Fibroblast of mammary gland (primary cell): ENCODE measurements around the gene FAU.

Experiments used
- DNase-seq: peaks from one replicate; pipeline ENCODE4 v3.0.0-alpha.2; 2010; ENCODE audit warnings: low read depth
- H3K4me3 ChIP-seq: 2 replicates; pipeline ENCODE4 v1.5.1; 2011; ENCODE audit warnings: low read depth, mild to moderate bottlenecking, low read length, moderate library complexity; ENCODE audit not compliant: control insufficient read depth
- TF ChIP-seq, protein P1 (sequence below): conservative IDR thresholded peaks from 2 replicates; pipeline ENCODE4 v1.5.1; 2011; ENCODE audit warnings: low read depth, low read length, inconsistent platforms; ENCODE audit not compliant: control insufficient read depth, insufficient read depth

Gene FAU

DNA sequence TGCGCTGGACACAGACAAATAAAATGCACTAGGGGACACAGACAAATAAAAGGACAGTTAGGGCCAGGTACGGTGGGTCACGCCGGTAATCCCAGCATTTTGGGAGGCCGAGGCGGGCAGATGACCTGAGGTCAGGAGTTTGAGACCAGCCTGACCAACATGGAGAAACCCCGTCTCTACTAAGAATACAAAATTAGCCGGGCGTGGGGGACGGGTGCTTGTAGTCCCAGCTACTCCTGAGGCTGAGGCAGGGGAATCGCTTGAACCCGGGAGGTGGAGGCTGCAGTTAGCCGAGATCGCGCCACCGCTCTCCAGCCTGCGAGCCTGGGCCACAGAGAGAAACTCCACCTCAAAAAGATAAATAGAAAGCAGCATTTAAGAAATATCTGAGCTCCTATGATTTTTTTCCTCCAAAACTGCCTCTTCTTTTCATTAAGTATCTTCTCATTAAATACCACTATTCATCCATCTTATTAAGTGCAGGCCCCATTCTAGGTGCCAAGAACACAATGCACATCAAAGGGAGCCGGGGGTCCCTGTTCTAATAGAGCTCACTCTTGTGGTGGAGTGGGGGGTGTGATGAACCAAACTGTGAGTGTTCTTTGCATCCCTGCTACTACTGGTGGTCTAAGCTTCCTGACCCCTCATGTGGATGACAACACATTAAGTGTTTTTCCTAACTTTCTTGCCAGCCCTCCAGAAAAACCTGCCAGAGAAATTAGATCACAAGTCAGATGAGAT is 3.7 kb downstream of the FAU start:
- TF ChIP-seq, protein P1, sequence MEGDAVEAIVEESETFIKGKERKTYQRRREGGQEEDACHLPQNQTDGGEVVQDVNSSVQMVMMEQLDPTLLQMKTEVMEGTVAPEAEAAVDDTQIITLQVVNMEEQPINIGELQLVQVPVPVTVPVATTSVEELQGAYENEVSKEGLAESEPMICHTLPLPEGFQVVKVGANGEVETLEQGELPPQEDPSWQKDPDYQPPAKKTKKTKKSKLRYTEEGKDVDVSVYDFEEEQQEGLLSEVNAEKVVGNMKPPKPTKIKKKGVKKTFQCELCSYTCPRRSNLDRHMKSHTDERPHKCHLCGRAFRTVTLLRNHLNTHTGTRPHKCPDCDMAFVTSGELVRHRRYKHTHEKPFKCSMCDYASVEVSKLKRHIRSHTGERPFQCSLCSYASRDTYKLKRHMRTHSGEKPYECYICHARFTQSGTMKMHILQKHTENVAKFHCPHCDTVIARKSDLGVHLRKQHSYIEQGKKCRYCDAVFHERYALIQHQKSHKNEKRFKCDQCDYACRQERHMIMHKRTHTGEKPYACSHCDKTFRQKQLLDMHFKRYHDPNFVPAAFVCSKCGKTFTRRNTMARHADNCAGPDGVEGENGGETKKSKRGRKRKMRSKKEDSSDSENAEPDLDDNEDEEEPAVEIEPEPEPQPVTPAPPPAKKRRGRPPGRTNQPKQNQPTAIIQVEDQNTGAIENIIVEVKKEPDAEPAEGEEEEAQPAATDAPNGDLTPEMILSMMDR, result no peak
- no peak overlapping the region for H3K4me3 ChIP-seq
- DNase-seq, result no peak

DNA sequence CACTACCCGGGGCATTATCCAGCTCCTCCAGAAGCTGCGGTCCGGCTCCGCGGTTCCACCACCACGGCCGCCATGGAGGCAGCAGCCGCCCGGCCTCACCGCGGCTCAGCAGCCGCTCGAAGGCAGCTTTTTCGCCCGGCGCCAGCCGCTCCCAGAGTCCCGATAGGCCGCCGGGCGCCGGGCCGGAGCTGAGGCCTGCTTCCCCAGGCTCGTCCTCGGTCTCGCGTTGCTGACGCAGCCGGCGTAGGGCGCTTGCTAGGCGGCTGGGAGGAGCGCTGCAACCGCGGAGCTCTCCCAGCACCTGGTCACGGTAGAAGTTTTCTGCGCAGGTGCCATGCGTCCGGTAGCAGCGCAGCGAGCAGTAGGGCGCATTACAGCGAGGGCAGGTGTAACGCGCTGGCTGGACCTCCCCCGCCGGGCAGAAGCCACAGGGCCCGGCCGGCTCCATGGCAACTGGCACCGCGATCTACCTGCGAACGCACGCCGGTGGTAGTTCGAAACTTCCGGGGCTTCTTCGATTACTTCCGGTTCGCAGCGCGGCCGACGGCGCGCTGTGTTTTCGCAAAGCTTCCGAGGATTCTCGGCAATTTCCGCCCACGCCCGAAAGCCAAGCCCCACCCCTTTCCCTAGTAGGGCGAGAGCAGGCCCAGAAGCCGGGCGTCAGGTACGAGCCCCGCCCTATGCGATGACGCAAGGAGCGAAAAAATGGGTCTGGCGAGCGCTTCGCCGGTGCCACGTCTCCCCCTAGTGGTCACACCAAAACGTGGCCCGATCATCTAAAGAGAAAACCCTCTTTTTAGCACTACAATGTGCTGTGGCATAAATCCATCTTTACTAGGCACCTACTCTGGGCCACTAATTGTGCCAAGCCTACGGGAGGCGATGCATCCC is 4.5 kb downstream of the FAU start, which contains the start of gene ZNHIT2:
TSS of gene ZNHIT2 (minus strand) at position 496 of the 891 bp plus-strand sequence. CDS start at position 448, 48 bp downstream.
- TF ChIP-seq, protein P1, result peak; percentile 85
- DNase-seq, result peak; percentile 98
- H3K4me3 ChIP-seq, result peak within 1 kb of the TSS; percentile 84

DNA sequence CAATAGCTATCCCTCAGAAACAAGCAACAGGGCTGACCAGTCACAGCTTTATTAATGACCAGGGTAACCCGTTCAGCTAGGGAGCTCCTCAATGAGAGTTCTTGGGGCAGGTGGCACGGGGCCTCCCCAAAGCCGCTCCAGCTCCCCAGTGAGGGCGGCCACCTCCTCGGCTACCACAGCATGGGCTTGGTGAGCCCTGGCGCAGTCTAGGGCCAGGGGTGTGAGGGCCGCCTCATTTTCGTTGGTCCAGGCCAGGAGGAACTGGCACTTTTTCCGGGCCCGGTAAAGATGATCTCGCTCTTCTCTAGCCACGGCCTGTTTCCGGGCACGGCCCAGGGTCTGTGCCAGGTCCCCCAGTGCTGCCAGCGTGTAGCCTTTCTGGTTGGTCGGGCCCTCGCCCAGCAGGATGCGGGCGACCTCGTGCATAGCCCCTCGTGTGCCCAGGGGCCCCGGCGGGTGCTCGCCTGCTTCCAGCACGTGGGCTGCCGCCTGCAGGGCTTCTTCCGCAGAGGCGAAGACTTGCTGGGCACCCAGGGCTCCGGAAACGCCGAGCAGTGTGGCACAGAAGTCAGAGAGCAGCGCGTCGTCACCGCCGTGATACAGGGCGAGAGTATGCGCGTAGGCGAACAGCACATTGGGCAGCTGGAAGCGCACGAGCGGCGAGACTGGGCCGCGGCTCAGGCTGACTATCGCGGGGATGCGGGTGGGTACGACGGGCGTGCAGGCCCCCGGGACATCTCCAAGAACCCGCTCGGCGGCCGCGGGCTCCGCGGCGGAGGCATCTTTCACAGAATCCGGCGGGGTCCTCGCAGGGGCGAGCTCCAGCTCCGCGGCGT is 5.3 kb downstream of the FAU start:
- H3K4me3 ChIP-seq, result peak overlapping the region; percentile 84
- peak; percentile 70 for DNase-seq
- TF ChIP-seq, protein P1, result no peak

DNA sequence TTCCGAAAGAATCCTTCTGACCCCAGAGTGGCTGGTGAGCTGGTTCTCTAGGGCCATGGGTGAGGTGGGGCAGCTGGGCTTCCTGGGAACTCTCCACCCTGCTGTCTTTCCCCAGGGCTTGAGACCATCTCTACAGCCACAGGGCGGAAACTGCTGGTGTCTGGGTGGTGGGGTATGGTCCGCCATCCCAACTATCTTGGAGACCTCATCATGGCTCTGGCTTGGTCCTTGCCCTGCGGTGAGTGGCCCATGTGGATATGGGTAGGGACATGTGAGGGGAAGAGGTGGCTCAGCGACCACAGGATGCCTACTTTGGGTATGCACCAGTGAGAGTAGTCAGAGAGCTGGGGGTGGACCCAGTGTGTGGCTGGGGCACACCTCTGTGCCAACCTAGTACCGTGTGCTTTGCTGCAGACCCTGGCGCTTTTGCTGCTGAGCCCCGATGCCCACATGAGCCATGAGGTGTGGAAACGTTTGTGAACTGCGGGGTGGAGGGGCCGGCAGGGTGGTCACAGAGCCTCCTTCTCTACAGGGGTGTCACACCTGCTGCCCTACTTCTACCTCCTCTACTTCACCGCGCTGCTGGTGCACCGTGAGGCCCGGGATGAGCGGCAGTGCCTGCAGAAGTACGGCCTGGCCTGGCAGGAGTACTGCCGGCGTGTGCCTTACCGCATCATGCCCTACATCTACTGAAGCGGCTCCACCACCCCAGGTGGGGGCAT is 6.4 kb downstream of the FAU start:
- no peak overlapping the region for H3K4me3 ChIP-seq
- no peak for DNase-seq
- TF ChIP-seq, protein P1, result no peak

DNA sequence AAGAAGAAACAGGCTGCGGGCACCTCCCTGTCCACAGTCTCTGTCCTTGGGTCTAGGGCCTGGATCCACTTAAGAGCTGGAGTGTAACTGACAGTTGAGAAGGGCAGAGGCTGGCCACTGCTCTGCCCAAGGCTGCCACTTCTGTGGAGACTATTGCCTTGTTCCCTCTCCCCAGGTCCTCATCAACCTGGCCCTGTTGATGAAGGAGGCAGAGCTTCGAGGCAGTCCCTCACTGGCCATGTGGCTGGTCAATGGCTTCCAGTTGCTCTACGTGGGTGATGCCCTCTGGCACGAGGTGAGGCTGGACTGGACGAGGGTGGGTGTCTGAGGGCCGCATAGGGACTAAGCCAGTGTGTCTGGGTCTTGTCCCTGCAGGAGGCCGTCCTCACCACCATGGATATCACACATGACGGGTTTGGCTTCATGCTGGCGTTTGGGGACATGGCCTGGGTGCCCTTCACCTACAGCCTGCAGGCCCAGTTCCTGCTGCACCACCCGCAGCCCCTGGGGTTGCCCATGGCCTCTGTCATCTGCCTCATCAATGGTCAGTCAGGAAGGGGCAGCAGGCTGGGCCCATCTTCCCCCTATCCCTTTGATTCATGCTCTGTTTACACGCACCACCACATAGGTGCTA is 7.3 kb downstream of the FAU start:
- TF ChIP-seq, protein P1, result no peak
- H3K4me3 ChIP-seq, result no peak overlapping the region
- no peak for DNase-seq
